Stimulated activated CD4-positive, alpha-beta T cell treated with anti-CD3 and anti-CD28 coated beads, Interleukin-2, amount 100 ng/mL, for 24 hours (primary cell): ENCODE data around the gene PAX7.

Experiments
- DNase-seq, 2 donors: peaks; one replicate each; pipeline ENCODE4 v3.0.0-alpha.2; 2020

Gene PAX7

GRCh38 chr1:18711536-18712251, 81.0 kb downstream of the PAX7 start:
- DNase-seq = no peak

- no peak for DNase-seq
Measured at GRCh38 chr1:18712252-18712600, 81.6 kb downstream of the PAX7 start.

GRCh38 chr1:18714404-18715175, 83.9 kb downstream of the PAX7 start:
- DNase-seq = no peak

GRCh38 chr1:18716112-18716784, 85.6 kb downstream of the PAX7 start:
- no peak for DNase-seq

- no peak for DNase-seq
Measured at GRCh38 chr1:18716785-18717678, 86.4 kb downstream of the PAX7 start.

GRCh38 chr1:18719786-18720451, 89.3 kb downstream of the PAX7 start:
- DNase-seq = no peak

- DNase-seq = no peak
Measured at GRCh38 chr1:18721041-18721440, 90.4 kb downstream of the PAX7 start.

GRCh38 chr1:18721776-18722175, 91.1 kb downstream of the PAX7 start:
- no peak for DNase-seq

GRCh38 chr1:18722270-18722669, 91.6 kb downstream of the PAX7 start:
- no peak for DNase-seq

- no peak for DNase-seq
Measured at GRCh38 chr1:18723206-18723605, 92.6 kb downstream of the PAX7 start.

GRCh38 chr1:18723701-18724411, 93.2 kb downstream of the PAX7 start:
- DNase-seq = no peak

GRCh38 chr1:18724801-18725200, 94.2 kb downstream of the PAX7 start:
- DNase-seq = no peak

GRCh38 chr1:18725231-18725895, 94.7 kb downstream of the PAX7 start:
- no peak for DNase-seq

- DNase-seq = no peak
Measured at GRCh38 chr1:18726368-18726767, 95.7 kb downstream of the PAX7 start.

GRCh38 chr1:18727956-18728355, 97.3 kb downstream of the PAX7 start:
- no peak for DNase-seq

- no peak for DNase-seq
Measured at GRCh38 chr1:18730321-18730720, 99.7 kb downstream of the PAX7 start.

- no peak for DNase-seq
Measured at GRCh38 chr1:18731148-18731547, 100.5 kb downstream of the PAX7 start.

GRCh38 chr1:18731591-18732235, 101.1 kb downstream of the PAX7 start:
- DNase-seq = no peak

- DNase-seq = no peak
Measured at GRCh38 chr1:18732686-18733085, 102.0 kb downstream of the PAX7 start.

GRCh38 chr1:18734001-18734400, 103.4 kb downstream of the PAX7 start:
- DNase-seq = no peak
